Measurements from ENCODE around the gene GPATCH4. TPM values are rescaled to one million over a fixed set of nuclear protein-coding genes. Genes with fewer than 3 reads are reported as not detected.

Gene GPATCH4
- total and polyA plus RNA-seq, 4 donors = 7.6 to 23.6 (median 16.3) TPM

- Histone ChIP-seq H3K27me3 (ENCODE audit: control insufficient read depth in 4 of 4, insufficient read depth in 4 of 4, low read length in 3 of 4) (peaks cover 4 to 14% (median 8%) of the 10 kb centered on the region in 4 donors), H3K4me1 (ENCODE audit: control insufficient read depth in 4 of 4, insufficient read depth in 4 of 4, low read length in 3 of 4) (no peaks in the 10 kb centered on the region), H3K4me3 (ENCODE audit: low read depth in 1 of 3, low read length in 3 of 3) (no peak overlapping the region), H3K9me3 (ENCODE audit: control insufficient read depth in 4 of 4, low read length in 3 of 4) (no peaks in the 10 kb centered on the region), H3K27ac (ENCODE audit: low read depth in 1 of 2, low read length in 2 of 2) (no peak overlapping the region), H3K36me3 (ENCODE audit: control insufficient read depth in 4 of 4, insufficient read depth in 3 of 4, low read depth in 1 of 4, low read length in 3 of 4) (no peaks in the 10 kb centered on the region), H3K9ac (ENCODE audit: low read depth in 1 of 2, low read length in 2 of 2) (no peak overlapping the region)
- no peak for TF ChIP-seq GABPA (IDR thresholded peaks at IDR 0.05 in 1 of 2, conservative IDR thresholded peaks at IDR 0.05 in 1 of 2)
- TF ChIP-seq HNF4A (conservative IDR thresholded peaks at IDR 0.05) = no peak
- TF ChIP-seq EGR1 (IDR thresholded peaks at IDR 0.05; ENCODE audit: low read depth in 2 of 2) = no peak
- no peak for TF ChIP-seq NR2F2 (IDR thresholded peaks at IDR 0.05)
- no peak for TF ChIP-seq ATF3 (IDR thresholded peaks at IDR 0.05)
- TF ChIP-seq MAX (IDR thresholded peaks at IDR 0.05) = no peak
- TF ChIP-seq FOXA2 (IDR thresholded peaks at IDR 0.05) = no peak
- no peak for TF ChIP-seq RAD21 (IDR thresholded peaks at IDR 0.05)
- TF ChIP-seq YY1 (IDR thresholded peaks at IDR 0.05) = no peak
- no peak for TF ChIP-seq SP1 (IDR thresholded peaks at IDR 0.05)
- no peak for TF ChIP-seq TAF1 (conservative IDR thresholded peaks at IDR 0.05)
- TF ChIP-seq RXRA (IDR thresholded peaks at IDR 0.05) = no peak
- no peak for TF ChIP-seq REST (IDR thresholded peaks at IDR 0.05)
- DNase-seq (ENCODE audit: low spot score) = no peak
- 10% methylated on average over 2 of the region's 2 CpGs for WGBS
Measured at GRCh38 chr1:156648951-156649350, 47.7 kb upstream of the GPATCH4 start.

- TF ChIP-seq NR2F2 (IDR thresholded peaks at IDR 0.05) (no peak), ZBTB33 (IDR thresholded peaks at IDR 0.05) (no peak), GABPA (IDR thresholded peaks at IDR 0.05 in 1 of 2, conservative IDR thresholded peaks at IDR 0.05 in 1 of 2) (no peak), RAD21 (IDR thresholded peaks at IDR 0.05) (no peak), HNF4G (IDR thresholded peaks at IDR 0.05) (no peak), ATF3 (IDR thresholded peaks at IDR 0.05) (no peak), RXRA (IDR thresholded peaks at IDR 0.05) (no peak), TAF1 (conservative IDR thresholded peaks at IDR 0.05) (no peak), HNF4A (conservative IDR thresholded peaks at IDR 0.05) (no peak), SP1 (IDR thresholded peaks at IDR 0.05) (no peak), YY1 (IDR thresholded peaks at IDR 0.05) (no peak), FOXA2 (IDR thresholded peaks at IDR 0.05) (no peak), FOXA1 (IDR thresholded peaks at IDR 0.05) (no peak), CTCF (IDR thresholded peaks at IDR 0.05; ENCODE audit: low read depth, low read length, missing input control) (no peak), REST (IDR thresholded peaks at IDR 0.05) (no peak), MAX (IDR thresholded peaks at IDR 0.05) (no peak), EGR1 (IDR thresholded peaks at IDR 0.05; ENCODE audit: low read depth in 2 of 2) (no peak)
- no peaks in the 10 kb centered on the region for H3K36me3 ChIP-seq (ENCODE audit: control insufficient read depth in 4 of 4, insufficient read depth in 3 of 4, low read depth in 1 of 4, low read length in 3 of 4)
- H3K27me3 ChIP-seq (ENCODE audit: control insufficient read depth in 4 of 4, insufficient read depth in 4 of 4, low read length in 3 of 4) = peaks cover 4 to 14% (median 8%) of the 10 kb centered on the region in 4 donors
- no peak for DNase-seq (ENCODE audit: low spot score)
- no peak overlapping the region for H3K27ac ChIP-seq (ENCODE audit: low read depth in 1 of 2, low read length in 2 of 2)
- WGBS = 75% methylated on average over 10 of the region's 10 CpGs
- H3K4me1 ChIP-seq (ENCODE audit: control insufficient read depth in 4 of 4, insufficient read depth in 4 of 4, low read length in 3 of 4) = no peaks in the 10 kb centered on the region
- no peak overlapping the region for H3K9ac ChIP-seq (ENCODE audit: low read depth in 1 of 2, low read length in 2 of 2)
- H3K9me3 ChIP-seq (ENCODE audit: control insufficient read depth in 4 of 4, low read length in 3 of 4) = no peaks in the 10 kb centered on the region
- no peak overlapping the region for H3K4me3 ChIP-seq (ENCODE audit: low read depth in 1 of 3, low read length in 3 of 3)
Measured at GRCh38 chr1:156648496-156648895, 47.2 kb upstream of the GPATCH4 start.

Data from liver (tissue), 9 donors.